Right lobe of liver (tissue), 4 donors: ENCODE data around the gene APOC4.

Experiments used
- POLR2A ChIP-seq: fragments of 450-650 bp; IDR thresholded peaks from one replicate; pipeline ENCODE4 v1.6.1; 2017; ENCODE audit warnings: antibody characterized with exemption, mild to moderate bottlenecking
- TF ChIP-seq, protein P1 (sequence below), 4 donors: fragments of 200-600 bp in 3 of 4; fragments of 450-650 bp in 1 of 4; IDR thresholded peaks; one replicate each; pipeline versions ENCODE4 v1.5.1 to v1.8.0; 2016 to 2022; ENCODE audit warnings: antibody characterized with exemption in 4 of 4, mild to moderate bottlenecking in 2 of 4
- donor health status: DM: no; HTN: no; CAD: no.
- donor health status: DM: no; HTN: no; CAD: no.
- donor health status: DM: no; HTN: yes; CAD: no.

GRCh38 chr19:44968118-44968517 lies 26.1 kb downstream of the APOC4 start:
- TF ChIP-seq, protein P1, sequence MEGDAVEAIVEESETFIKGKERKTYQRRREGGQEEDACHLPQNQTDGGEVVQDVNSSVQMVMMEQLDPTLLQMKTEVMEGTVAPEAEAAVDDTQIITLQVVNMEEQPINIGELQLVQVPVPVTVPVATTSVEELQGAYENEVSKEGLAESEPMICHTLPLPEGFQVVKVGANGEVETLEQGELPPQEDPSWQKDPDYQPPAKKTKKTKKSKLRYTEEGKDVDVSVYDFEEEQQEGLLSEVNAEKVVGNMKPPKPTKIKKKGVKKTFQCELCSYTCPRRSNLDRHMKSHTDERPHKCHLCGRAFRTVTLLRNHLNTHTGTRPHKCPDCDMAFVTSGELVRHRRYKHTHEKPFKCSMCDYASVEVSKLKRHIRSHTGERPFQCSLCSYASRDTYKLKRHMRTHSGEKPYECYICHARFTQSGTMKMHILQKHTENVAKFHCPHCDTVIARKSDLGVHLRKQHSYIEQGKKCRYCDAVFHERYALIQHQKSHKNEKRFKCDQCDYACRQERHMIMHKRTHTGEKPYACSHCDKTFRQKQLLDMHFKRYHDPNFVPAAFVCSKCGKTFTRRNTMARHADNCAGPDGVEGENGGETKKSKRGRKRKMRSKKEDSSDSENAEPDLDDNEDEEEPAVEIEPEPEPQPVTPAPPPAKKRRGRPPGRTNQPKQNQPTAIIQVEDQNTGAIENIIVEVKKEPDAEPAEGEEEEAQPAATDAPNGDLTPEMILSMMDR (IDR thresholded peaks at IDR 0.05) = no peak
- TF ChIP-seq POLR2A = no peak
